ENCODE data around the gene FABP7.

FABP7 gene

DNA sequence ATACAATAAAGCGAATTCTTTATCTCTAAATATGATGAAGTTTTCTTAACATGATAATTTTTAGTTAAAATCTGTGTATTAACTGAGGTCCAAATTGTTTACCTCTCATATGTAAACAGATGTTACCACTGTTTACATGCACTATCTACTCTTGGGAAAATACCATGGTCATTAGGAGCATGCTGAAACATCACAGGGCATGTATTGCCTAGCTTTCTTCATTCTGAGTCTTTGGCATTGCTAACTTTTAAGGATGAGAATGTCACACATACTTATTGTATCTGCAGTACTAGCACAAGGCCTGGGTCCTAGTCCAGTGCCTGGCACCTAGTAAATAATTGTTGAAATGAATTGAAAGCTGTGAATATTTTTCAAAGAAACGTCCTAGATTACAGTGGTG lies 30.2 kb downstream of the FABP7 start:
- Histone ChIP-seq H3K9ac (ENCODE audit: low read depth, low read length) (no peak overlapping the region), H3K27ac (ENCODE audit: low read depth, low read length) (no peak overlapping the region), H3K27me3 (ENCODE audit: control insufficient read depth, insufficient read depth, low read length) (no peaks in the 10 kb centered on the region), H3K4me1 (ENCODE audit: control insufficient read depth, insufficient read depth, low read length) (no peaks in the 10 kb centered on the region), H3K4me3 (ENCODE audit: low read depth, low read length) (no peak overlapping the region), H3K36me3 (ENCODE audit: control insufficient read depth, insufficient read depth, low read length) (no peaks in the 10 kb centered on the region), H3K9me3 (ENCODE audit: control insufficient read depth, insufficient read depth, low read length) (no peaks in the 10 kb centered on the region)

DNA sequence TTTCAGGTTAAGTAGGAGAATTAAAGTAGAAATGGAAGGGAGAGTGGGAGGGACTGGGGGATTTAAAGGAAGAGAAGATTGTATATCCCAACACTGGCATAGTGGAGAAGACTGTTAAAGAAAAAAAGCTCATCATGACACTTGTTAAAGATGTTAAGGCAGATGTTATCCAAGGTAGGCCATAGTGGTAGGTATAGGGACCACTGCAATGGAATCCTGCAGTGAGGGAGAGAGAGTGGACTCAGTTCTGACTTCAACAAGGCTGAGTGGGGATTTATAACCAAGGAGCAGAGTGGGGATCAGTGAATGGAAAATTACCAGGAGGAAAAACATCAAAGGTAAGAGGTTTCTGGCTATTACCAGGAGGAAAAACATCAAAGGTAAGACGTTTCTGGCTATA lies 30.7 kb downstream of the FABP7 start:
- H3K9ac ChIP-seq (ENCODE audit: low read depth, low read length) = no peak overlapping the region
- no peaks in the 10 kb centered on the region for H3K27me3 ChIP-seq (ENCODE audit: control insufficient read depth, insufficient read depth, low read length)
- H3K27ac ChIP-seq (ENCODE audit: low read depth, low read length) = no peak overlapping the region

DNA sequence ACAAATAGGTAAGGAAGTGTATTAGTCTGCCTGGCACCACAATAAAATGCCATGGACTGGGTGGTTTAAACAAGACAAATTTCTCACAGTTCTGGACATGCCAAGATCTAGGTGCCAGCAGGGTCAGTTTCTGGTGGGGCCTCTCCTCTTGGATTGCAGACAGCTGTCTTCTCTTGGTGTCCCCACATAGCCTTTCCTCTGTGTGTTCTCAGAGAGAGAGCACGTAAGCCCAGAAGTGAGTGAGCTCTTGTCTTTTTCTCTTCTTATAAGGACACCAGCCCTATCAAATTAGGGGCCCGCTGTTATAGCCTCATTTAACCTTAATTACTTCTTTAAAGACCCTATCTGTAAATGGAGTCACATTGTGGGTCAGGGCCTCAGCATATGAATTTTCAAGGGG lies 37.8 kb downstream of the FABP7 start:
- H3K4me1 ChIP-seq (ENCODE audit: control insufficient read depth, insufficient read depth, low read length) = peaks cover 12% of the 10 kb centered on the region
- H3K36me3 ChIP-seq (ENCODE audit: control insufficient read depth, insufficient read depth, low read length) = no peaks in the 10 kb centered on the region
- no peaks in the 10 kb centered on the region for H3K9me3 ChIP-seq (ENCODE audit: control insufficient read depth, insufficient read depth, low read length)
- H3K27me3 ChIP-seq (ENCODE audit: control insufficient read depth, insufficient read depth, low read length) = no peaks in the 10 kb centered on the region
- no peak overlapping the region for H3K4me3 ChIP-seq (ENCODE audit: low read depth, low read length)
- no peak overlapping the region for H3K9ac ChIP-seq (ENCODE audit: low read depth, low read length)
- H3K27ac ChIP-seq (ENCODE audit: low read depth, low read length) = no peak overlapping the region

More for the DNA sequence above, 30.7 kb downstream of the FABP7 start:
- H3K4me3 ChIP-seq (ENCODE audit: low read depth, low read length) = no peak overlapping the region
- H3K36me3 ChIP-seq (ENCODE audit: control insufficient read depth, insufficient read depth, low read length) = no peaks in the 10 kb centered on the region
- H3K9me3 ChIP-seq (ENCODE audit: control insufficient read depth, insufficient read depth, low read length) = no peaks in the 10 kb centered on the region
- no peaks in the 10 kb centered on the region for H3K4me1 ChIP-seq (ENCODE audit: control insufficient read depth, insufficient read depth, low read length)

DNA sequence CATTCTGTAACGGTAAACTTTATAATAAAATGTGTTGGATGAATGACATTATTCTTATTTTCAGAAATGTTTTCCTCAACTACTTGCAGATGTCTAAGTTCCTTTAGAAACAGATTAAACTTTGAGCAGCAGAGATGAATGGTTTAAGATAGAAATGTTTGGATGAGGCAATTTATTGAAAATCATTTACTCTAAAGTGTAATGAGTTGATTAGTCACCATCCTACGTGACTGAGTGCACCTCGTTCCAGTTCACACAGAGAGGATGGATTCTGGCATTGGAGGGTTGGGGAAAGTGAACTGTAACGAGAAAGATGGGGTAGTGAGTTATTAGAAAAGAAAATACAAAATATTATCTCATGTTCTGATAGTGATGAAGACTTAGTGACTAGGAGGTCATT lies 38.2 kb downstream of the FABP7 start:
- Histone ChIP-seq H3K36me3 (ENCODE audit: control insufficient read depth, insufficient read depth, low read length) (no peaks in the 10 kb centered on the region), H3K27ac (ENCODE audit: low read depth, low read length) (no peak overlapping the region), H3K9ac (ENCODE audit: low read depth, low read length) (no peak overlapping the region), H3K4me1 (ENCODE audit: control insufficient read depth, insufficient read depth, low read length) (peaks cover 12% of the 10 kb centered on the region), H3K27me3 (ENCODE audit: control insufficient read depth, insufficient read depth, low read length) (no peaks in the 10 kb centered on the region), H3K4me3 (ENCODE audit: low read depth, low read length) (no peak overlapping the region), H3K9me3 (ENCODE audit: control insufficient read depth, insufficient read depth, low read length) (no peaks in the 10 kb centered on the region)

DNA sequence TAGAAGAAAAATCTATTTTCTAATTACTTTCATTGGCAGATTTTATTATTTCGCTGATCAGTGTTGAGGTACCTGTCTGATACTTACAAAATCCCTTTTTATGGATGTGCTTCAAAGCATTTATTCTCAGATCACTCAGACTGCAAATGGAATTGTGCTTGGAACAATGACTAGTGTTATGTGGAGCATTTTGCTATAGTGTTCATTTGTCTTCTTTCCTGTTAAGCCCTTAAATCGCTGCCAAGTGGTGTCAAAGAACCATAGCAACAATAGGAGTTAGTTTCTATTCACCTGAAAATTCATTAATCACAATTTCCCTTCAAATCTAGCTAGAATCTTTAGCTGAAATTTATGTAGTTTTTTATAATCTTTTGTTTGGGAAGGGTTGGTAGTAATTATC lies 39.4 kb downstream of the FABP7 start:
- Histone ChIP-seq H3K27me3 (ENCODE audit: control insufficient read depth, insufficient read depth, low read length) (no peaks in the 10 kb centered on the region), H3K4me1 (ENCODE audit: control insufficient read depth, insufficient read depth, low read length) (peaks cover 12% of the 10 kb centered on the region), H3K4me3 (ENCODE audit: low read depth, low read length) (no peak overlapping the region), H3K27ac (ENCODE audit: low read depth, low read length) (no peak overlapping the region), H3K36me3 (ENCODE audit: control insufficient read depth, insufficient read depth, low read length) (no peaks in the 10 kb centered on the region), H3K9ac (ENCODE audit: low read depth, low read length) (no peak overlapping the region), H3K9me3 (ENCODE audit: control insufficient read depth, insufficient read depth, low read length) (no peaks in the 10 kb centered on the region)

DNA sequence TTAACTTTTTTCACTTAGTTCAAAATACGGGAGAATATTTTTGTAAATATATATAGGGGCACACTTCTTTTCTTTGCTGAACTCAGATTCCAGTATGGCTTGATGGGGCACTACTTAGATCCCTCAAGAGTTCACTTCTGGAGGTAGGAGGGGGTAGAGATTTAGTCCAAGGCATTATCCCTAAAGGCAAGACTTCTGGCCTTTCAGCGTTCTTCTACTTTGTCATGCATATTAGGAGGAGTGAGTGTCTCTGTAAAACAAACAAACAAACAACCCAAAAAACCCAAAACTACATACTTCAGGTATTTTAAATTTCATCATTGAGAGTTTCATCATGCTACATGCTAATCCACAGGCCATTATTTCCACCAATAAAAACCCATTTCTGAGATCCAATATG lies 41.6 kb downstream of the FABP7 start:
- Histone ChIP-seq H3K9ac (ENCODE audit: low read depth, low read length) (no peak overlapping the region), H3K4me3 (ENCODE audit: low read depth, low read length) (no peak overlapping the region), H3K36me3 (ENCODE audit: control insufficient read depth, insufficient read depth, low read length) (no peaks in the 10 kb centered on the region), H3K9me3 (ENCODE audit: control insufficient read depth, insufficient read depth, low read length) (no peaks in the 10 kb centered on the region), H3K27ac (ENCODE audit: low read depth, low read length) (no peak overlapping the region), H3K4me1 (ENCODE audit: control insufficient read depth, insufficient read depth, low read length) (peaks cover 12% of the 10 kb centered on the region), H3K27me3 (ENCODE audit: control insufficient read depth, insufficient read depth, low read length) (no peaks in the 10 kb centered on the region)

DNA sequence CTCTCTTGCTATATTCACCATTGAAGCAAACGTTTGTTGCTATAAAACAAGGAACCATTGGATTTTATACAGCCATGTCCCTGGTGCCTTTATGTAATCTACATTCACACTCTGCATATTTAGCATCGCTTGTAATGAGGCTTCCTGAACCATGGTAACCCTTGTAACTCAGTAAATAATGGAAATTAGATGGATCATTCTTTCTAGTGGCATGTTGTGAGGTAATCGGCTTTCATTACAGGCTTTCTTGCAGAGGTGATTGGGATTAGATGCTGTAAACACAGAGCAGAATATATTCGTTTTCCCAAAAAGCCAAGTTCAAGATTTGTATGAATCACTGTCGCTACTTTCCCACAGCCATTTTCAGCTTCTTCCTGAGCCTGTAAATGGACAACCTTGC lies 45.6 kb downstream of the FABP7 start:
- H3K4me3 ChIP-seq (ENCODE audit: low read depth, low read length) = no peak overlapping the region
- no peaks in the 10 kb centered on the region for H3K27me3 ChIP-seq (ENCODE audit: control insufficient read depth, insufficient read depth, low read length)
- H3K36me3 ChIP-seq (ENCODE audit: control insufficient read depth, insufficient read depth, low read length) = no peaks in the 10 kb centered on the region
- no peak overlapping the region for H3K27ac ChIP-seq (ENCODE audit: low read depth, low read length)
- no peak overlapping the region for H3K9ac ChIP-seq (ENCODE audit: low read depth, low read length)
- no peaks in the 10 kb centered on the region for H3K9me3 ChIP-seq (ENCODE audit: control insufficient read depth, insufficient read depth, low read length)
- H3K4me1 ChIP-seq (ENCODE audit: control insufficient read depth, insufficient read depth, low read length) = peaks cover 26% of the 10 kb centered on the region

DNA sequence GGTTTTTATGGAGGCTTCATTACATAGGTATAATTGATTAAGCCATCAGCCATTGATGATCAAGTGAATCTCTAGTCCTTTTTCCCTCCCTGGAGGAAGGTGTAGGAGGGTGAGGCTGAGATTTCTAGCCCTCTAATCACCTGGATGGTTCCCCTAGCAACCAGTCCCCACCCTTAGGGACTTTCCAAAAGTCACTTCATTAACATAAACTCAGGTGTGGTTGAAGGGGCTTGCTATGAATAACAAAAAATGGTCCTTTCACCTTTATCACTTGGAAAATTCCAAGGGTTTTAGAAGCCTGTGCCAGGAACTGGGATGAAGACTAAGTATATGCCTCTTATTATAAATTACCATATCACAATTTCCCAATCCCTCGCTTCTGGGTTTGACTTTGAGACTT lies 49.9 kb downstream of the FABP7 start:
- Histone ChIP-seq H3K9ac (ENCODE audit: low read depth, low read length) (no peak overlapping the region), H3K9me3 (ENCODE audit: control insufficient read depth, insufficient read depth, low read length) (no peaks in the 10 kb centered on the region), H3K4me1 (ENCODE audit: control insufficient read depth, insufficient read depth, low read length) (peaks cover 36% of the 10 kb centered on the region), H3K27ac (ENCODE audit: low read depth, low read length) (no peak overlapping the region), H3K36me3 (ENCODE audit: control insufficient read depth, insufficient read depth, low read length) (no peaks in the 10 kb centered on the region), H3K27me3 (ENCODE audit: control insufficient read depth, insufficient read depth, low read length) (no peaks in the 10 kb centered on the region), H3K4me3 (ENCODE audit: low read depth, low read length) (no peak overlapping the region)

DNA sequence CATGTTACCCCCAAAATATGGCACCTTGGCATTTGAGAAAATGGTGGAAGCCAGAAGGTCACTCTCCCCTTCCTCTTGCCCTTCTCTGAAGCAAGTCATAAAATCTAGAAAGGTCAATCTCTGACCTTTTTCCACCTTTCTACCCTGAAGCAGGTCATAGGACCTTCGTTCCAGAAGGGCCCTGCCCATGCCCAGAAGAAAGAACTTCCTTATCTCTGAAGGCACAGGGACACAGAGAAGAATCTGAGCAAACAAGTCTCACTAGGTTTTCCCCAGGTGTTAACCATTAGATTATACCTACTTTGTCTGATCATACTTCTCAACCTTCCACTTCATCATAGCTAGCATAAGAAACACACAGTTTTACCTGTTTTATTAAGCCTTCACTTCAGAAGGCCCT lies 52.0 kb downstream of the FABP7 start:
- H3K4me3 ChIP-seq (ENCODE audit: low read depth, low read length) = no peak overlapping the region
- no peaks in the 10 kb centered on the region for H3K36me3 ChIP-seq (ENCODE audit: control insufficient read depth, insufficient read depth, low read length)
- no peak overlapping the region for H3K27ac ChIP-seq (ENCODE audit: low read depth, low read length)
- no peak overlapping the region for H3K9ac ChIP-seq (ENCODE audit: low read depth, low read length)
- no peaks in the 10 kb centered on the region for H3K27me3 ChIP-seq (ENCODE audit: control insufficient read depth, insufficient read depth, low read length)
- H3K4me1 ChIP-seq (ENCODE audit: control insufficient read depth, insufficient read depth, low read length) = peaks cover 36% of the 10 kb centered on the region
- H3K9me3 ChIP-seq (ENCODE audit: control insufficient read depth, insufficient read depth, low read length) = no peaks in the 10 kb centered on the region

DNA sequence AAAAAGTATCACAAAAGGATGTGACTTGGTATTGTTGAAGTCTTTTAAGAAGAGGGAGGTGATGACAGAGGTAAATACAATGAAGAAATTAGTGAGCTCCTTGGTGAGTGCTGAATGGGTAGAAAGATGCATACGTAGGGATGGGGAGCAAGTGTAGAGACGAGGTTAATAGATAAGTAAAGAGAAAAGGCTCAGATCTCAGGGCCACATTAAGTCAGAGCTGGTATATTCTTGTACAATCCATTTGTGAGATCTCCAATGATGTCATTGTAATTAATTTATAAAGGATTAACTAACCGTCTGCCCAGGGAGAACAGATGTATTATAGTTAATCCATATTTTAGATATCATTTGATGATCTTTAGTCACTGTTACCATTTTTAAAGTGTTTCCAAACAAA lies 52.9 kb downstream of the FABP7 start:
- Histone ChIP-seq H3K9ac (ENCODE audit: low read depth, low read length) (no peak overlapping the region), H3K9me3 (ENCODE audit: control insufficient read depth, insufficient read depth, low read length) (no peaks in the 10 kb centered on the region), H3K4me3 (ENCODE audit: low read depth, low read length) (no peak overlapping the region), H3K27ac (ENCODE audit: low read depth, low read length) (no peak overlapping the region), H3K4me1 (ENCODE audit: control insufficient read depth, insufficient read depth, low read length) (peaks cover 36% of the 10 kb centered on the region), H3K27me3 (ENCODE audit: control insufficient read depth, insufficient read depth, low read length) (no peaks in the 10 kb centered on the region), H3K36me3 (ENCODE audit: control insufficient read depth, insufficient read depth, low read length) (no peaks in the 10 kb centered on the region)

DNA sequence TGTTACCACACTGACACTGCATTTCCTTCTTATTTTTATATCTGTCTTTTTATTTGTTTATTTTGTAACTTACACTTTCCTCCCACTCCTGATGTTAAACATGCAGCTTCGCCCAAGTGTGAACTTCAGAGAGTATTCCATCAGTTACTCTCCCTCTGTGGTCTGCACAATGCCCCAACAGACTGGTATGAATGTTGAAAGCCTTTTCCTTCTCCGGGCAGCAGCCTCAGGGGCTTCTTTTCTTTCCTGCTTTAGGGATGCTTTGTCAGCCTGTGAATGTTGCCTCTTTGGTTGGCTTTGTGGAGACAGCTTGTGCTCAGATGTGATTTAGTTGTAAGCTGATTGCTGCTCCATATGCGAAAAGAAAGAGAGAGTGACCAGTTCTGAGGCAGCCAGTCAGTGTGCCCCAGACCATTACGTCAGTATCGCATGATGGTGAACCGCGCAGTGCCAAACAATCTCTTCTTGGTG lies 53.5 kb downstream of the FABP7 start:
- no peaks in the 10 kb centered on the region for H3K9me3 ChIP-seq (ENCODE audit: control insufficient read depth, insufficient read depth, low read length)
- H3K4me3 ChIP-seq (ENCODE audit: low read depth, low read length) = no peak overlapping the region
- no peaks in the 10 kb centered on the region for H3K36me3 ChIP-seq (ENCODE audit: control insufficient read depth, insufficient read depth, low read length)
- peak overlapping the region; percentile 6 for H3K27ac ChIP-seq (ENCODE audit: low read depth, low read length)
- no peaks in the 10 kb centered on the region for H3K27me3 ChIP-seq (ENCODE audit: control insufficient read depth, insufficient read depth, low read length)
- H3K4me1 ChIP-seq (ENCODE audit: control insufficient read depth, insufficient read depth, low read length) = peaks cover 36% of the 10 kb centered on the region
- H3K9ac ChIP-seq (ENCODE audit: low read depth, low read length) = no peak overlapping the region
